Neutrophil (primary cell): ENCODE data around the gene DCLRE1B.
A peak's percentile ranks its signal among the peaks of the same experiment; 100 is the strongest.

Experiments used
- H3K27ac ChIP-seq: fragments of 200-600 bp; sonication (generic); 2 replicates; pipeline ENCODE4 v1.5.1; 2016; ENCODE audit warnings: mild to moderate bottlenecking, moderate library complexity
- H3K27me3 ChIP-seq: fragments of 200-600 bp; sonication (generic); 2 replicates; pipeline ENCODE4 v1.6.0; 2016; ENCODE audit warnings: mild to moderate bottlenecking
- H3K36me3 ChIP-seq: fragments of 200-600 bp; sonication (generic); 2 replicates; pipeline ENCODE4 v1.5.1; 2017
- H3K4me1 ChIP-seq, 2 experiments: fragments of 200-600 bp in 1 of 2; sonication (generic) in 1 of 2; 1 replicate in 1 of 2; 2 replicates in 1 of 2; pipeline versions ENCODE4 v1.5.1 to v1.6.1; 2013 to 2016; ENCODE audit warnings: low read depth in 1 of 2, low read length in 1 of 2, mild to moderate bottlenecking in 1 of 2, moderate library complexity in 1 of 2; ENCODE audit not compliant: control insufficient read depth in 1 of 2, insufficient read depth in 1 of 2
- H3K4me3 ChIP-seq, 2 experiments: fragments of 200-600 bp in 1 of 2; sonication (generic) in 1 of 2; 1 replicate in 1 of 2; 2 replicates in 1 of 2; pipeline ENCODE4 v1.5.1; 2013 to 2016; ENCODE audit warnings: low read depth in 1 of 2, low read length in 1 of 2, mild to moderate bottlenecking in 1 of 2, moderate library complexity in 1 of 2
- H3K9me3 ChIP-seq: fragments of 200-600 bp; sonication (generic); 2 replicates; pipeline ENCODE4 v1.5.1; 2016
- CTCF ChIP-seq: fragments of 200-600 bp; sonication (generic); IDR thresholded peaks from 2 replicates; pipeline ENCODE4 v1.5.1; 2016; ENCODE audit warnings: antibody characterized with exemption

The DCLRE1B gene

GRCh38 chr1:113890816-113891215 is 14.3 kb upstream of the DCLRE1B start:
- no peak for TF ChIP-seq CTCF
- Histone ChIP-seq H3K27me3 (no peaks in the 10 kb centered on the region), H3K36me3 (peaks cover 13% of the 10 kb centered on the region)

GRCh38 chr1:113891631-113892220 is 13.4 kb upstream of the DCLRE1B start:
- Histone ChIP-seq H3K9me3 (no peaks in the 10 kb centered on the region), H3K27ac (peak overlapping the region; percentile 33), H3K4me1 (peaks cover 16 to 44% of the 10 kb centered on the region in 2 experiments), H3K36me3 (peaks cover 16% of the 10 kb centered on the region), H3K4me3 (no peak overlapping the region), H3K27me3 (no peaks in the 10 kb centered on the region)
- no peak for TF ChIP-seq CTCF

More at GRCh38 chr1:113890816-113891215, 14.3 kb upstream of the DCLRE1B start:
- Histone ChIP-seq H3K4me3 (no peak overlapping the region), H3K4me1 (peaks cover 26 to 47% of the 10 kb centered on the region in 2 experiments), H3K9me3 (no peaks in the 10 kb centered on the region), H3K27ac (no peak overlapping the region)

- Histone ChIP-seq H3K27me3 (no peaks in the 10 kb centered on the region), H3K9me3 (no peaks in the 10 kb centered on the region), H3K4me1 (peaks cover 9 to 42% of the 10 kb centered on the region in 2 experiments), H3K36me3 (peaks cover 16% of the 10 kb centered on the region), H3K4me3 (no peak overlapping the region), H3K27ac (peak overlapping the region; percentile 27)
- no peak for TF ChIP-seq CTCF
Observed at GRCh38 chr1:113893267-113893666, 11.9 kb upstream of the DCLRE1B start.

- peaks cover 18 to 50% of the 10 kb centered on the region in 2 experiments for H3K4me1 ChIP-seq
- no peak overlapping the region for H3K4me3 ChIP-seq
- H3K36me3 ChIP-seq: peaks cover 16% of the 10 kb centered on the region
- TF ChIP-seq CTCF: no peak
- H3K27ac ChIP-seq: peak overlapping the region; percentile 0
- H3K9me3 ChIP-seq: no peaks in the 10 kb centered on the region
- H3K27me3 ChIP-seq: no peaks in the 10 kb centered on the region
Observed at GRCh38 chr1:113895098-113895497, 10.0 kb upstream of the DCLRE1B start.

- no peak for TF ChIP-seq CTCF
- no peaks in the 10 kb centered on the region for H3K27me3 ChIP-seq
- H3K9me3 ChIP-seq: no peaks in the 10 kb centered on the region
- peaks cover 24 to 59% of the 10 kb centered on the region in 2 experiments for H3K4me1 ChIP-seq
- no peak overlapping the region for H3K4me3 ChIP-seq
- H3K36me3 ChIP-seq: peaks cover 16% of the 10 kb centered on the region
- H3K27ac ChIP-seq: peak overlapping the region; percentile 56
Observed at GRCh38 chr1:113895961-113896360, 9.2 kb upstream of the DCLRE1B start.
